WERI-Rb-1 (cell line): ENCODE data around the gene NPLOC4.

Experiments used
- DNase-seq: peaks from one replicate; pipeline ENCODE4 v3.0.0-alpha.2; 2020
- H3K27ac ChIP-seq: fragments of 250-450 bp; sonication (Bioruptor Pico); 2 replicates; pipeline ENCODE4 v1.5.1; 2020; ENCODE audit warnings: mild to moderate bottlenecking, moderate library complexity
- H3K27me3 ChIP-seq: fragments of 250-450 bp; sonication (Bioruptor Pico); 2 replicates; pipeline ENCODE4 v1.5.1; 2021; ENCODE audit warnings: mild to moderate bottlenecking, low read depth, moderate library complexity; ENCODE audit not compliant: insufficient read depth, severe bottlenecking
- H3K36me3 ChIP-seq: fragments of 250-450 bp; sonication (Bioruptor Pico); 2 replicates; pipeline ENCODE4 v1.5.1; 2020; ENCODE audit warnings: mild to moderate bottlenecking, moderate library complexity
- H3K4me3 ChIP-seq: 2 replicates; pipeline ENCODE4 v1.5.1; 2011; ENCODE audit warnings: low read depth, mild to moderate bottlenecking, control low read depth, low read length
- H3K9me3 ChIP-seq: fragments of 250-450 bp; sonication (Bioruptor Pico); 2 replicates; pipeline ENCODE4 v1.5.1; 2021; ENCODE audit warnings: mild to moderate bottlenecking, moderate library complexity; ENCODE audit not compliant: severe bottlenecking
- TF ChIP-seq, protein P1 (sequence below): IDR thresholded peaks from 2 replicates; pipeline ENCODE4 v1.5.1; 2011; ENCODE audit warnings: low read depth, mild to moderate bottlenecking, control low read depth, inconsistent platforms, low read length

The NPLOC4 gene

DNA sequence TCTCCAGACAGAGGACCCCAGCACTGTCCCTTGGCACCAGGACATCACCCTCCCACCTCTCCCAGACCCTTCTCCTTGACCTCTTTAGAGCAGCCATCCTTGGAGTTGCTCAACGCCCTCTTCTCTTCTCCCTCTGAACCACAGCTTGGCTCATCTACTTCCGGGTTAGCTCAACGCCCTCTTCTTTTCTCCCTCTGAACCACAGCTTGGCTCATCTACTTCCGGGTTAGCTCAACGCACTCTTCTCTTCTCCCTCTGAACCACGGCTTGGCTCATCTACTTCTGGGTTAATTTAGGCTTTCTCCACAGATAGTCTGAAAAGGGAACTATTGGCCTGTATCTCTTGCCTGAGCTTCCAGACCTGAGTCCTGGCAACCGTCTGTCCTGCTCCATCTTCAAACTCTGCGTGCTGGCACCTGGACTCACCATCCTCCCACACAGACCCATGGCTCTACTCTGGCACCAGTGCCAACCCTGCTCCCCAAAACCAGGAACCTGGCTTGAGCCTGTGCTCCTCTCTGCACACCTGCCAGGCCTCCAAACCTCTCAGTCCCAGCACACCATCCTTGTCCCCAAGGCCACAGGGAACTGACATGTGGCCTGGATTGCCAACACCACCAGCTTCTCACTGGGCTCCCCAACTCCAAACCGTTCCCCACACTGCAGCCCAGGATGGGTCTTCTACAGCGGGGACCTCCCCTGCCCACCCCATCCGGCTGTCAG, 59.5 kb downstream of the NPLOC4 start:
- H3K27me3 ChIP-seq: no peaks in the 10 kb centered on the region
- H3K27ac ChIP-seq: no peak overlapping the region
- no peak overlapping the region for H3K4me3 ChIP-seq
- H3K36me3 ChIP-seq: peaks cover 92% of the 10 kb centered on the region
- no peak for DNase-seq
- H3K9me3 ChIP-seq: no peaks in the 10 kb centered on the region
- TF ChIP-seq, protein P1, sequence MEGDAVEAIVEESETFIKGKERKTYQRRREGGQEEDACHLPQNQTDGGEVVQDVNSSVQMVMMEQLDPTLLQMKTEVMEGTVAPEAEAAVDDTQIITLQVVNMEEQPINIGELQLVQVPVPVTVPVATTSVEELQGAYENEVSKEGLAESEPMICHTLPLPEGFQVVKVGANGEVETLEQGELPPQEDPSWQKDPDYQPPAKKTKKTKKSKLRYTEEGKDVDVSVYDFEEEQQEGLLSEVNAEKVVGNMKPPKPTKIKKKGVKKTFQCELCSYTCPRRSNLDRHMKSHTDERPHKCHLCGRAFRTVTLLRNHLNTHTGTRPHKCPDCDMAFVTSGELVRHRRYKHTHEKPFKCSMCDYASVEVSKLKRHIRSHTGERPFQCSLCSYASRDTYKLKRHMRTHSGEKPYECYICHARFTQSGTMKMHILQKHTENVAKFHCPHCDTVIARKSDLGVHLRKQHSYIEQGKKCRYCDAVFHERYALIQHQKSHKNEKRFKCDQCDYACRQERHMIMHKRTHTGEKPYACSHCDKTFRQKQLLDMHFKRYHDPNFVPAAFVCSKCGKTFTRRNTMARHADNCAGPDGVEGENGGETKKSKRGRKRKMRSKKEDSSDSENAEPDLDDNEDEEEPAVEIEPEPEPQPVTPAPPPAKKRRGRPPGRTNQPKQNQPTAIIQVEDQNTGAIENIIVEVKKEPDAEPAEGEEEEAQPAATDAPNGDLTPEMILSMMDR: no peak

DNA sequence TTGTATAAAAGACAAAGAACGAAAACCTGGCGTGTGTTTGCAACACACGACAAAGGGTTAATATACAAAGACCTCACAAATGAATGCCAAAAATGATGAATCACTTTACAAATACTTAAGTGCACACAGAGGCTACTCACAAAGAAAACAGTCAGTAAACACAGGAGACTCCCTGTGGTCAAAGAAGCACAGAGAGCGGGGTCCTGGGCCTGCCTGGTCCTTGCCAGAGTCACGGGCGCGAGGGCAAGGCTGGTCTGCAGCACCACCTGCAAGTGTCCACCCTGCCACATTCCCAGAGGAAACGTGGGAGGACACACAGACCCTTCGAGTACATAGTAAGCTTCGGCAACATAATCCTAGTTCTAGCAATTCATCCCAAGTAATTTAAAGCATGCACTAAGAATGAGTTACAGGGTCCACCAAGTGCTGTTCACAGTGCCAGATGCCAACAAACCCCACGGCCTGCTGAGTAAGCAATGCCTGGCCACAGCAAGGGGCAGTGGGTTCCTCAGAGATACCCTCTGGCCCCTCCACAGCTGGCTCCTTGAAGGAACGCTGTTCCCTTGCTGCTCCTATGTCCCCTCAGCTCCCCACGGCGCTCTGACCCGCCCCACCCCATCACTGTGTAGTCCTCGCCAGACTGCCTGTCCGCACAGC, 60.2 kb downstream of the NPLOC4 start:
- no peak overlapping the region for H3K4me3 ChIP-seq
- peaks cover 92% of the 10 kb centered on the region for H3K36me3 ChIP-seq
- H3K27ac ChIP-seq: no peak overlapping the region
- H3K9me3 ChIP-seq: no peaks in the 10 kb centered on the region
- TF ChIP-seq, protein P1: no peak
- no peaks in the 10 kb centered on the region for H3K27me3 ChIP-seq
- no peak for DNase-seq

DNA sequence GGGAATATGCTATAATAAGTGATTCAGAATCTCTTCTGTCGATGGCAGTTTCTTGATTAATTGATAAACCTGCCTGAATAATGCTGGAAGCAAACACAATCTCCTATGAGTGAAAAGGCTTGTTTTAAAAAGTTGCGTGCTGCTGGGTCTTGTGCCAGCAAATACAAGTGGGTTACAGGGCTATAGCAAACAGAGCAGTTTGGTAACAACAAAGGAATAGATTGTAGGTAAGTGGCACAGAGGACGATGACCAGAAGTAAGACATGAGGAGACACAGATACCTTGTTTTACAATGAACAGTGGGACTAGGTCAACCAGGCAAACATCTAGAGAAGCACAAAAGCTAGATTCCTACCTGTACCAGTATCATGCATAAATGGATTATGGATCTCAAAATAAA, 61.1 kb downstream of the NPLOC4 start:
- no peak for DNase-seq
- no peaks in the 10 kb centered on the region for H3K9me3 ChIP-seq
- H3K4me3 ChIP-seq: no peak overlapping the region
- H3K36me3 ChIP-seq: peaks cover 94% of the 10 kb centered on the region
- no peak overlapping the region; the same call in 1 of the 2 replicates for H3K27ac ChIP-seq
- H3K27me3 ChIP-seq: no peaks in the 10 kb centered on the region
- TF ChIP-seq, protein P1: no peak

DNA sequence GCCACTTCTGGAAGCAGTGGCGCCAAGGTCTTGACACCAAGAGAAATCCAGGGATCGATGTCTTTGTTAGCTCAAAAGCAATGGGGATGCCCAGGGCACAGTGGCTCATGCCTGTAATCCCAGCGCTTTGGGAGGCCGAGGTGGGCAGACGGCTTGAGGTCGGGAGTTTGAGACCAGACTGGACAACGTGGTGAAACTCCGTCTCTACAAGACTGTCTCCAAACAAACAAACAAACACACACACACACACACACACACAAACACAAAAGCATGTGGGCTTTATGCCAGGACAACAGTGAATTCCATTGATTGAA, 62.3 kb downstream of the NPLOC4 start:
- H3K4me3 ChIP-seq: no peak overlapping the region
- H3K9me3 ChIP-seq: no peaks in the 10 kb centered on the region
- H3K27ac ChIP-seq: no peak overlapping the region
- TF ChIP-seq, protein P1: no peak
- peaks cover 95% of the 10 kb centered on the region for H3K36me3 ChIP-seq
- no peak for DNase-seq
- no peaks in the 10 kb centered on the region for H3K27me3 ChIP-seq

DNA sequence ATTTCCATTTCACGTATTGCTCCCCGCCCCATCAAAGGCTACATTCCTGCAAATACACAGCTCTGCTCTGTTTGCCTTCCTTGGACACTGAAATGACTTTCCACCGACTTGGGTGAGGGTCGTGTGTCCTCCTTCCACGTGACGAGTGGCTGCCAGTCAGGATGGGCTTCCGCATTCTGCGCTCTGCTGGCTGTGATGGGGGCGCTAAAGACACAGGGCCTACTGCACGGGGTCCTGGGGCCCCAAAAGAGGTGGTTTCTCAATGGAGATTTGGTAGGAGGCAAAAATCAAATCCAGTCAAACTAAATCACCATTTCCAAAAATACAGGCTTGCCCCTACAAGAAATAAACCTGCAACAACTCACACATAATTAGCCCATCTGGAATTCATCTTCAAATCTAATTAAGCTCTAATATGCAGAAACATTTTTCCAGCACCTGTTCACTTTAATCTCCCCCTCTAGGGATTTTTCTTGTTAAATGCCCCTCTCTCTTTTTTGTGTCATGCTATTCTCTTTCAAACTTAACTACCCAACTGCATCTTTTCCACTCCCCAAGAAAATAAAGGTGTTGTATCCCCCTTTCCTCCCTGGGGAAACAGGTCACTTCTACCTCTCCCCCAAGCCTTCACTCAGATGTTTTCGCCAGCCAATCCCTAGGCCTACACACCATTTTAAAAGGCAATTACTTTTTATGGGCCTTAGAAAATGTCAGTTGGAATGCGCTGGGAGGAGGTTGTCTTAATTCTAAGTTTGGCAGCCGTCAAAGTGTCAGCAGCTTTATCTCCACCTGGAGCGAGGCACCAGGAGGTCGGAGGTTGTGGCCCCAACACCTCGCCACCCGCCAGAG, 62.9 kb downstream of the NPLOC4 start:
- no peak for DNase-seq
- Histone ChIP-seq H3K27me3 (no peaks in the 10 kb centered on the region), H3K27ac (no peak overlapping the region), H3K36me3 (peaks cover 95% of the 10 kb centered on the region), H3K9me3 (no peaks in the 10 kb centered on the region), H3K4me3 (no peak overlapping the region)
- TF ChIP-seq, protein P1: no peak
